IMR-90 (cell line): ENCODE data around the gene EID2B. TPM values are rescaled to one million over a fixed set of nuclear protein-coding genes. Genes with fewer than 3 reads are reported as not detected.

ENCODE experiments used
- ATAC-seq: fragments of 200-7000 bp; cut with Tn5 transposase; 2 replicates; pipeline ENCODE4 v1.9.1; 2020; ENCODE audit warnings: low read depth, mild to moderate bottlenecking, moderate library complexity
- BruUV-seq: library from RNA; stranded (reverse); fragments of 400-500 nt; replicated peaks from 2 replicates; lab custom pipeline; 2021; lab: Mats Ljungman, UMichigan
- CTCF ChIA-PET: fragments of 300-600 bp; formaldehyde crosslinking; extraction: SDS; loops from one replicate; lab custom pipeline; 2021; ENCODE audit warnings: antibody characterized with exemption; lab: Yijun Ruan, JAX
- POLR2A ChIA-PET: fragments of 300-600 bp; sonication (Branson Sonifier 250); formaldehyde crosslinking; loops from one replicate; lab custom pipeline; 2022; ENCODE audit warnings: antibody characterized with exemption; ENCODE audit not compliant: unreplicated experiment; lab: Charles Lee
- DNase-seq: peaks from one replicate; pipeline ENCODE4 v3.0.0; 2013
- H2AFZ ChIP-seq: replicated peaks from 2 replicates; pipeline ENCODE3; 2013; ENCODE audit warnings: low read length, mild to moderate bottlenecking; ENCODE audit not compliant: poor library complexity
- H2AK5ac ChIP-seq: 2 replicates; pipeline ENCODE4 v1.6.1; 2013; ENCODE audit warnings: low read depth, low read length, inconsistent platforms
- H2AK9ac ChIP-seq: replicated peaks from 2 replicates; pipeline ENCODE3; 2013; ENCODE audit warnings: mild to moderate bottlenecking, low read depth, low read length, moderate library complexity; ENCODE audit not compliant: poor library complexity
- H2BK120ac ChIP-seq: 2 replicates; pipeline ENCODE4 v1.6.1; 2013; ENCODE audit warnings: low read depth, low read length, inconsistent platforms
- H2BK15ac ChIP-seq: 3 replicates; pipeline ENCODE4 v1.6.1; 2013; ENCODE audit warnings: low read depth, low read length, inconsistent platforms
- H2BK20ac ChIP-seq: 2 replicates; pipeline ENCODE4 v1.6.1; 2013; ENCODE audit warnings: low read depth, mild to moderate bottlenecking, inconsistent platforms, low read length, moderate library complexity
- H2BK5ac ChIP-seq: 2 replicates; pipeline ENCODE4 v1.6.1; 2013; ENCODE audit warnings: mild to moderate bottlenecking, low read depth, low read length, inconsistent platforms; ENCODE audit not compliant: poor library complexity, severe bottlenecking
- H3K14ac ChIP-seq: replicated peaks from 2 replicates; pipeline ENCODE4 v1.6.1; 2013; ENCODE audit warnings: low read depth, low read length, inconsistent platforms
- H3K18ac ChIP-seq: 2 replicates; pipeline ENCODE4 v1.6.1; 2013; ENCODE audit warnings: low read depth, low read length, control low read depth
- H3K23ac ChIP-seq: 2 replicates; pipeline ENCODE4 v1.6.1; 2013; ENCODE audit warnings: low read depth, low read length, inconsistent platforms
- H3K27ac ChIP-seq: 2 replicates; pipeline ENCODE4 v1.5.1; 2013; ENCODE audit warnings: mild to moderate bottlenecking, control low read depth, low read length; ENCODE audit not compliant: insufficient read depth
- H3K27me3 ChIP-seq: 2 replicates; pipeline ENCODE4 v1.6.1; 2013; ENCODE audit warnings: low read length; ENCODE audit not compliant: control insufficient read depth, insufficient read depth
- H3K36me3 ChIP-seq: 2 replicates; pipeline ENCODE4 v1.6.1; 2013; ENCODE audit warnings: low read length, mixed read lengths; ENCODE audit not compliant: control insufficient read depth, insufficient read depth
- H3K4ac ChIP-seq: 2 replicates; pipeline ENCODE4 v1.6.1; 2013; ENCODE audit warnings: low read depth, low read length, inconsistent platforms
- H3K4me1 ChIP-seq: 2 replicates; pipeline ENCODE4 v1.6.1; 2013; ENCODE audit warnings: low read length, mixed read lengths; ENCODE audit not compliant: control insufficient read depth, insufficient read depth
- H3K4me2 ChIP-seq: 2 replicates; pipeline ENCODE4 v1.6.1; 2013; ENCODE audit warnings: low read depth, mild to moderate bottlenecking, control low read depth, low read length, moderate library complexity
- H3K4me3 ChIP-seq: 2 replicates; pipeline ENCODE4 v1.5.1; 2013; ENCODE audit warnings: low read depth, mild to moderate bottlenecking, control low read depth, low read length, moderate library complexity; ENCODE audit not compliant: insufficient read depth
- H3K56ac ChIP-seq: 2 replicates; pipeline ENCODE4 v1.6.1; 2013; ENCODE audit warnings: low read length, inconsistent platforms; ENCODE audit not compliant: insufficient read depth; ENCODE audit errors: extremely low read depth
- H3K79me1 ChIP-seq, 2 experiments: 2 replicates each; pipeline ENCODE4 v1.6.1; 2013; ENCODE audit warnings: low read length in 2 of 2, inconsistent platforms in 1 of 2, low read depth in 1 of 2
- H3K9ac ChIP-seq: 2 replicates; pipeline ENCODE4 v1.6.1; 2013; ENCODE audit warnings: low read depth, low read length, control low read depth
- H3K9me1 ChIP-seq: 2 replicates; pipeline ENCODE4 v1.6.1; 2013; ENCODE audit warnings: low read length, inconsistent platforms; ENCODE audit not compliant: insufficient read depth
- H3K9me3 ChIP-seq: 2 replicates; pipeline ENCODE4 v1.6.1; 2013; ENCODE audit warnings: low read length; ENCODE audit not compliant: control insufficient read depth, insufficient read depth
- H4K20me1 ChIP-seq: 2 replicates; pipeline ENCODE4 v1.6.1; 2013; ENCODE audit warnings: low read length, inconsistent platforms; ENCODE audit not compliant: insufficient read depth
- H4K5ac ChIP-seq: 2 replicates; pipeline ENCODE4 v1.6.1; 2013; ENCODE audit warnings: mild to moderate bottlenecking, low read depth, low read length, control low read depth
- H4K8ac ChIP-seq, 2 experiments: 2 replicates each; pipeline ENCODE4 v1.6.1; 2013; ENCODE audit warnings: low read depth in 2 of 2, low read length in 2 of 2, control low read depth in 1 of 2, inconsistent platforms in 1 of 2
- H4K91ac ChIP-seq: 2 replicates; pipeline ENCODE4 v1.6.1; 2013; ENCODE audit warnings: low read depth, low read length, inconsistent platforms; ENCODE audit not compliant: insufficient read depth
- BHLHE40 ChIP-seq: fragments of 150-350 bp; IDR thresholded peaks from 2 replicates; pipeline ENCODE4 v1.6.1; 2016; ENCODE audit warnings: mild to moderate bottlenecking, low read depth, low read length
- CEBPB ChIP-seq: IDR thresholded peaks from 2 replicates; pipeline ENCODE4 v1.6.1; 2012; ENCODE audit warnings: low read depth, low read length, improper control_type of control experiment
- CHD1 ChIP-seq: IDR thresholded peaks from 2 replicates; pipeline ENCODE4 v1.6.1; 2012; ENCODE audit warnings: low read depth, low read length, improper control_type of control experiment
- FOS ChIP-seq: fragments of 150-350 bp; IDR thresholded peaks from 2 replicates; pipeline ENCODE4 v1.6.1; 2016; ENCODE audit warnings: low read depth, low read length
- MAFK ChIP-seq: IDR thresholded peaks from 2 replicates; pipeline ENCODE4 v1.6.1; 2012; ENCODE audit warnings: low read depth, low read length, improper control_type of control experiment
- MAZ ChIP-seq: IDR thresholded peaks from 2 replicates; pipeline ENCODE4 v1.6.1; 2012; ENCODE audit warnings: low read depth, mild to moderate bottlenecking, low read length, improper control_type of control experiment, moderate library complexity, borderline replicate concordance
- MXI1 ChIP-seq: IDR thresholded peaks from 2 replicates; pipeline ENCODE4 v1.6.1; 2012; ENCODE audit warnings: low read depth, mild to moderate bottlenecking, low read length, moderate library complexity, borderline replicate concordance
- NFE2L2 ChIP-seq: fragments of 150-350 bp; IDR thresholded peaks from 2 replicates; pipeline ENCODE4 v1.6.1; 2016; ENCODE audit warnings: low read depth, mild to moderate bottlenecking, low read length
- POLR2A ChIP-seq: IDR thresholded peaks from 2 replicates; pipeline ENCODE4 v1.6.1; 2012; ENCODE audit warnings: mild to moderate bottlenecking, low read depth, low read length
- RAD21 ChIP-seq: IDR thresholded peaks from 2 replicates; pipeline ENCODE4 v1.6.1; 2012; ENCODE audit warnings: low read length, improper control_type of control experiment
- RCOR1 ChIP-seq: IDR thresholded peaks from 2 replicates; pipeline ENCODE4 v1.6.1; 2012; ENCODE audit warnings: mild to moderate bottlenecking, low read length, improper control_type of control experiment; ENCODE audit not compliant: insufficient replicate concordance
- RFX5 ChIP-seq: IDR thresholded peaks from 2 replicates; pipeline ENCODE4 v1.8.0; 2012; ENCODE audit warnings: low read depth, mild to moderate bottlenecking, low read length, moderate library complexity
- SMC3 ChIP-seq: fragments of 150-350 bp; IDR thresholded peaks from 2 replicates; pipeline ENCODE4 v1.6.1; 2016; ENCODE audit warnings: low read depth, mild to moderate bottlenecking, antibody characterized with exemption, low read length, moderate library complexity
- WGBS, 2 experiments: methylation state at CpG; one replicate each; pipeline versions ENCODE4 v1.1.5 to v1.1.7; 2013; ENCODE audit warnings: missing lambda C conversion rate in 2 of 2; ENCODE audit not compliant: insufficient read length in 1 of 2; ENCODE audit errors: extremely low coverage in 2 of 2; 5-methylcytosine and 5-hydroxymethylcytosine counted together
- dilution Hi-C: fragments of 300-500 bp; cut with HindIII; formaldehyde crosslinking; loops from one replicate; pipeline ENCODE4 v1.14.3; 2018; ENCODE audit warnings: low sequenced_read_pairs; ENCODE audit not compliant: unreplicated experiment
- in situ Hi-C: fragments of 300-500 bp; cut with MboI; formaldehyde crosslinking; loops from 3 replicates; pipeline ENCODE4 v1.14.3; 2019; ENCODE audit warnings: low sequenced_read_pairs, inconsistent platforms, mixed read lengths
- intact Hi-C: fragments of 100-400 bp; cut with micrococcal nuclease; formaldehyde crosslinking; loops from 2 replicates; pipeline ENCODE4 v1.10.0; 2022
- polyA plus RNA-seq, 3 experiments: library from polyadenylated mRNA; depleted of rRNA; stranded (reverse); fragments of >200 nt; gene quantifications; 2 replicates each; pipeline ENCODE4 v1.2.3, GENCODE V29; 2012; ENCODE audit warnings: low replicate concordance in 1 of 3
- total RNA-seq: library from RNA; depleted of rRNA; stranded (reverse); fragments of >200 nt; gene quantifications from 2 replicates; pipeline ENCODE4 v1.2.3, GENCODE V29; 2012
- TF ChIP-seq, protein P1 (sequence below): fragments of 150-350 bp; IDR thresholded peaks from 2 replicates; pipeline ENCODE4 v1.6.1; 2017; ENCODE audit warnings: mild to moderate bottlenecking, antibody characterized with exemption, low read length, low read depth
- TF ChIP-seq, protein P2 (sequence below): conservative IDR thresholded peaks from 2 replicates; pipeline ENCODE4 v1.5.1; 2012; ENCODE audit warnings: mild to moderate bottlenecking, low read depth, low read length, improper control_type of control experiment
- TF ChIP-seq, protein P3 (sequence below): fragments of 150-350 bp; IDR thresholded peaks from 2 replicates; pipeline ENCODE4 v1.6.1; 2016; ENCODE audit warnings: low read depth, mild to moderate bottlenecking, low read length, moderate library complexity, borderline replicate concordance

EID2B gene
- total and polyA plus RNA-seq, 2 of the 4 experiments (the other 2 are of a cell fraction) = 2.5 to 2.7 TPM

DNA sequence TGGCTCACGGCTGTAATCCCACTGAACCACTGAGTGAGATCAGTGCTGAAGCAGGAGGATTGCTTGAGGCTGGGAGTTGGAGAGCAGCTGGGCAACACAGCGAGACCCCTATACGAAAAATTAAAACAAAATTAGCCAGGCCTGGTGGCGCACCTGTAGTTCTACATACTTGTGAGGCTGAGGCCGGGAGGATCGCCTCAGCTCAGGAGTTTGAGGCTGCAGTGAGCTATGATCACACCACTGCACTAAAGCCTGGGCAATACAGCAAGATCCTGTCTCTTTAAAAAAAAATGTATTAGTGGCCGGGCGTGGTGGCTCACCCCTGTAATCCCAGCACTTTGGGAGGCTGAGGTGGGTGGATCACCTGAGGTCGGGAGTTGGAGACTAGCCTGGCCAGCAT is 24.0 kb downstream of the EID2B start:
- H2AK5ac ChIP-seq = no peak overlapping the region
- peaks cover 5% of the 10 kb centered on the region for H3K9me3 ChIP-seq
- dilution Hi-C loops = no loop called here

More for the DNA sequence above, 24.0 kb downstream of the EID2B start:
- H4K91ac ChIP-seq = no peak overlapping the region
- no peaks in the 10 kb centered on the region for H4K20me1 ChIP-seq
- no peak overlapping the region for H3K4me2 ChIP-seq
- DNase-seq = no peak
- in situ Hi-C loops (no loop called here), intact Hi-C loops (no loop called here)
- peaks cover 29% of the 10 kb centered on the region for H3K27me3 ChIP-seq
- no TSS peak for BruUV-seq
- no peak for TF ChIP-seq MAFK
- TF ChIP-seq, protein P1, sequence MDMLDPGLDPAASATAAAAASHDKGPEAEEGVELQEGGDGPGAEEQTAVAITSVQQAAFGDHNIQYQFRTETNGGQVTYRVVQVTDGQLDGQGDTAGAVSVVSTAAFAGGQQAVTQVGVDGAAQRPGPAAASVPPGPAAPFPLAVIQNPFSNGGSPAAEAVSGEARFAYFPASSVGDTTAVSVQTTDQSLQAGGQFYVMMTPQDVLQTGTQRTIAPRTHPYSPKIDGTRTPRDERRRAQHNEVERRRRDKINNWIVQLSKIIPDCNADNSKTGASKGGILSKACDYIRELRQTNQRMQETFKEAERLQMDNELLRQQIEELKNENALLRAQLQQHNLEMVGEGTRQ = no peak
- no peak for TF ChIP-seq RAD21
- TF ChIP-seq, protein P2, sequence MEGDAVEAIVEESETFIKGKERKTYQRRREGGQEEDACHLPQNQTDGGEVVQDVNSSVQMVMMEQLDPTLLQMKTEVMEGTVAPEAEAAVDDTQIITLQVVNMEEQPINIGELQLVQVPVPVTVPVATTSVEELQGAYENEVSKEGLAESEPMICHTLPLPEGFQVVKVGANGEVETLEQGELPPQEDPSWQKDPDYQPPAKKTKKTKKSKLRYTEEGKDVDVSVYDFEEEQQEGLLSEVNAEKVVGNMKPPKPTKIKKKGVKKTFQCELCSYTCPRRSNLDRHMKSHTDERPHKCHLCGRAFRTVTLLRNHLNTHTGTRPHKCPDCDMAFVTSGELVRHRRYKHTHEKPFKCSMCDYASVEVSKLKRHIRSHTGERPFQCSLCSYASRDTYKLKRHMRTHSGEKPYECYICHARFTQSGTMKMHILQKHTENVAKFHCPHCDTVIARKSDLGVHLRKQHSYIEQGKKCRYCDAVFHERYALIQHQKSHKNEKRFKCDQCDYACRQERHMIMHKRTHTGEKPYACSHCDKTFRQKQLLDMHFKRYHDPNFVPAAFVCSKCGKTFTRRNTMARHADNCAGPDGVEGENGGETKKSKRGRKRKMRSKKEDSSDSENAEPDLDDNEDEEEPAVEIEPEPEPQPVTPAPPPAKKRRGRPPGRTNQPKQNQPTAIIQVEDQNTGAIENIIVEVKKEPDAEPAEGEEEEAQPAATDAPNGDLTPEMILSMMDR = no peak
- TF ChIP-seq, protein P3, sequence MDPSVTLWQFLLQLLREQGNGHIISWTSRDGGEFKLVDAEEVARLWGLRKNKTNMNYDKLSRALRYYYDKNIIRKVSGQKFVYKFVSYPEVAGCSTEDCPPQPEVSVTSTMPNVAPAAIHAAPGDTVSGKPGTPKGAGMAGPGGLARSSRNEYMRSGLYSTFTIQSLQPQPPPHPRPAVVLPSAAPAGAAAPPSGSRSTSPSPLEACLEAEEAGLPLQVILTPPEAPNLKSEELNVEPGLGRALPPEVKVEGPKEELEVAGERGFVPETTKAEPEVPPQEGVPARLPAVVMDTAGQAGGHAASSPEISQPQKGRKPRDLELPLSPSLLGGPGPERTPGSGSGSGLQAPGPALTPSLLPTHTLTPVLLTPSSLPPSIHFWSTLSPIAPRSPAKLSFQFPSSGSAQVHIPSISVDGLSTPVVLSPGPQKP = no peak
- TF ChIP-seq SMC3 = no peak
- TF ChIP-seq POLR2A = no peak
- TF ChIP-seq RCOR1 = no peak
- TF ChIP-seq FOS = no peak
- TF ChIP-seq NFE2L2 = no peak
- TF ChIP-seq MXI1 = no peak
- TF ChIP-seq MAZ = no peak
- no peak for TF ChIP-seq RFX5
- TF ChIP-seq CHD1 = no peak
- TF ChIP-seq BHLHE40 = no peak
- TF ChIP-seq CEBPB = no peak
- H3K36me3 ChIP-seq = no peaks in the 10 kb centered on the region
- H3K4me3 ChIP-seq = no peak overlapping the region
- no peak overlapping the region for H3K56ac ChIP-seq
- H3K23ac ChIP-seq = no peak overlapping the region
- H3K79me1 ChIP-seq = no peaks in the 10 kb centered on the region
- no peak overlapping the region for H4K8ac ChIP-seq
- H2BK15ac ChIP-seq = no peak overlapping the region
- no peaks in the 10 kb centered on the region for H3K4me1 ChIP-seq
- no peak overlapping the region for H4K5ac ChIP-seq
- peaks cover 3% of the 10 kb centered on the region; the same call in 1 of the 2 replicates for H3K9me1 ChIP-seq
- no peak overlapping the region for H2AK9ac ChIP-seq
- ChIA-PET CTCF (interaction anchor here (0.9 kb wide), 1 partner anchor 24 kb away, joined by 3 read pairs; the partner anchor contains the start of gene EID2B), POLR2A (no interaction called here)
- no peak overlapping the region for H3K14ac ChIP-seq
- no peak overlapping the region for H3K27ac ChIP-seq
- no peak overlapping the region for H2AFZ ChIP-seq
- no peak overlapping the region for H2BK120ac ChIP-seq
- no peak overlapping the region for H2BK5ac ChIP-seq
- no peak overlapping the region for H3K18ac ChIP-seq
- WGBS, 2 experiments = 100% methylated on average over 1 of the region's 9 CpGs; no CpG with 5 or more reads in 1 of the 2 experiments
- H3K9ac ChIP-seq = no peak overlapping the region
- H3K4ac ChIP-seq = no peak overlapping the region
- H2BK20ac ChIP-seq = no peak overlapping the region
- no peak for ATAC-seq
